ENCODE measurements around the gene ADAR.

- TF ChIP-seq CTCF (IDR thresholded peaks at IDR 0.05) = no peak
- TF ChIP-seq POLR2A (IDR thresholded peaks at IDR 0.05) = no peak
Observed at GRCh38 chr1:154611150-154611862, 3.3 kb upstream of the ADAR start.
